Medulla oblongata (tissue), 1 donor: ENCODE results near the gene ATP6V0B.
A peak's percentile ranks its signal among the peaks of the same experiment; 100 is the strongest.

Experiments
- DNase-seq: peaks from one replicate; pipeline ENCODE4 v3.0.0-alpha.2; 2015; ENCODE audit errors: extremely low spot score

Gene ATP6V0B

GRCh38 chr1:43974443-43975248, at the start of gene ATP6V0B:
TSS of gene ATP6V0B (plus strand) at chr1:43974960. CDS start at chr1:43975041, 81 bp downstream.
- peak; percentile 97 for DNase-seq

GRCh38 chr1:43925846-43926245, 48.9 kb upstream of the ATP6V0B start:
- DNase-seq, result no peak

- no peak for DNase-seq
These were observed 44.4 kb upstream of the ATP6V0B start for GRCh38 chr1:43930168-43930948.

- no peak for DNase-seq
These were observed 43.8 kb upstream of the ATP6V0B start for GRCh38 chr1:43930949-43931275.

- no peak for DNase-seq
These were observed 42.8 kb upstream of the ATP6V0B start for GRCh38 chr1:43931711-43932660.

- DNase-seq, result no peak
These were observed 41.9 kb upstream of the ATP6V0B start for GRCh38 chr1:43932786-43933385.

GRCh38 chr1:43933386-43934100, 41.2 kb upstream of the ATP6V0B start, which contains the start of gene ARTN:
TSS of gene ARTN (plus strand) at chr1:43933801. CDS start at chr1:43935657, 1,856 bp downstream.
- no peak for DNase-seq

GRCh38 chr1:43934101-43934985, 40.4 kb upstream of the ATP6V0B start:
- DNase-seq, result peak; percentile 65

- DNase-seq, result no peak
These were observed 39.8 kb upstream of the ATP6V0B start for GRCh38 chr1:43934986-43935324.

GRCh38 chr1:43935711-43936427, 38.9 kb upstream of the ATP6V0B start:
- DNase-seq, result no peak

GRCh38 chr1:43936431-43937151, 38.2 kb upstream of the ATP6V0B start:
- DNase-seq, result no peak

GRCh38 chr1:43937179-43937865, 37.4 kb upstream of the ATP6V0B start:
- DNase-seq, result no peak

GRCh38 chr1:43938383-43938782, 36.4 kb upstream of the ATP6V0B start:
- DNase-seq, result no peak

- DNase-seq, result peak; percentile 61
These were observed 35.7 kb upstream of the ATP6V0B start for GRCh38 chr1:43938892-43939587.

- DNase-seq, result no peak
These were observed 32.3 kb upstream of the ATP6V0B start for GRCh38 chr1:43942411-43942810.

- DNase-seq, result no peak
These were observed 29.9 kb upstream of the ATP6V0B start for GRCh38 chr1:43944860-43945259.

GRCh38 chr1:43945674-43946235, 29.0 kb upstream of the ATP6V0B start:
- peak; percentile 48 for DNase-seq
